ENCODE measurements around the gene SPATA31D1. TPM values are rescaled to one million over a fixed set of nuclear protein-coding genes. Genes with fewer than 3 reads are reported as not detected.

Gene SPATA31D1
- total RNA-seq, 1 donor from 2014 or later, result not detected

GRCh38 chr9:82037126-82037525 lies 48.6 kb downstream of the SPATA31D1 start:
- Histone ChIP-seq H3K27me3 (ENCODE audit: low read depth) (no peaks in the 10 kb centered on the region), H3K27ac (no peak overlapping the region), H3K9me3 (no peaks in the 10 kb centered on the region), H3K4me1 (no peaks in the 10 kb centered on the region), H3K36me3 (no peaks in the 10 kb centered on the region), H3K4me3 (no peak overlapping the region)
- ATAC-seq, result no peak
- no peak for TF ChIP-seq CTCF (IDR thresholded peaks at IDR 0.05)
- intact Hi-C loops (cut with DNase I), result no loop called here
- no peak for DNase-seq

GRCh38 chr9:82038897-82039296 lies 50.3 kb downstream of the SPATA31D1 start:
- no peaks in the 10 kb centered on the region for H3K27me3 ChIP-seq (ENCODE audit: low read depth)
- DNase-seq, result no peak
- intact Hi-C loops (cut with DNase I), result no loop called here
- no peak for ATAC-seq
- H3K9me3 ChIP-seq, result no peaks in the 10 kb centered on the region
- no peaks in the 10 kb centered on the region for H3K4me1 ChIP-seq
- H3K27ac ChIP-seq, result no peak overlapping the region
- no peaks in the 10 kb centered on the region for H3K36me3 ChIP-seq
- H3K4me3 ChIP-seq, result no peak overlapping the region
- no peak for TF ChIP-seq CTCF (IDR thresholded peaks at IDR 0.05)

Other genes starting within 250 kb of the SPATA31D1 start
- gene SPATA31D4, start 60.3 kb upstream of the SPATA31D1 start, total RNA-seq, result not detected
- not detected for gene SPATA31D3, start 45.3 kb upstream of the SPATA31D1 start, total RNA-seq